Fibroblast of skin of back (primary cell): ENCODE results near the gene BMERB1.
A peak's percentile ranks its signal among the peaks of the same experiment; 100 is the strongest.
"Not testable (repeated sequence)": the region's sequence is repeated elsewhere in the genome, so short reads cannot be mapped to it uniquely, and the experiment has no call there.

Experiments used
- DNase-seq: peaks from one replicate; pipeline ENCODE4 v3.0.0-alpha.2; 2013

Gene BMERB1

GRCh38 chr16:15426796-15427195, 7.6 kb upstream of the BMERB1 start:
- DNase-seq = no peak

GRCh38 chr16:15427648-15428239, 6.6 kb upstream of the BMERB1 start:
- DNase-seq = peak; percentile 91

GRCh38 chr16:15430884-15431283, 3.5 kb upstream of the BMERB1 start:
- not testable (repeated sequence) for DNase-seq

- no peak for DNase-seq
These were observed 336 bp upstream of the BMERB1 start for GRCh38 chr16:15434079-15434424.

DNA sequence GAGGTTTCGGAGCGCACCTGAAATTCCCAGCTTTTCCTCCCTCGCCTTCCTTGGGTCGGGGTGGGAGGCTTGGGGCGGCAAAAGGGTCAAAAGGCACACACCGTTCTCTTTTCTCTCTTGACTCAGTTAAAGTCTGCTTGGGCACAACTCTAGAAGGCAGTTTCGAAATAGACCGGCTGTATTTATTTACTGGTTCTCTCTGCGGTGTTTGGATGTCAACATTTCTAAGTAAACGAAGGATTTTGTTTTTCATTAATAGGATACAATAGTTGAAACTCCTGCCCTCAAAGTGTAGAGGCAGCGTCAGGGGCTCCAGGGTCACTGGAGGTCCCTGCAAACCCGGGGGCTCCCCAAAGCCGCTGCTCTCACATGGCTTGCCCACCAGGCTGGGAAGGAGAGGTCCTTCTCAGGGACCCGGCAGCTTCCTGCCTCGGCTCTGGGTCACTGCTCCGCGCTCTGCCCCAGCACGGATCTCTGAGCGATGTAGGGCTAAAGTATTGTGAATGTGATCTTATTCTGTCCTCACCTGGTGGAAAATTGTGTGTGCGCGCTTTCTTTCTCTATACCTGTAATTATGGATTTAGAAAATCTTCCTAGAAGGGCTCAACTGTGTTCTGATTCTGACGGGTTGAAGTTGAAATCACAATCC, 952 bp downstream of the BMERB1 start:
- DNase-seq = no peak

- DNase-seq = no peak
These were observed 4.7 kb downstream of the BMERB1 start for GRCh38 chr16:15439102-15439501.

- no peak for DNase-seq
These were observed 5.1 kb downstream of the BMERB1 start for GRCh38 chr16:15439521-15439920.

- DNase-seq = peak; percentile 86
These were observed 6.5 kb downstream of the BMERB1 start for GRCh38 chr16:15440852-15441251.

DNA sequence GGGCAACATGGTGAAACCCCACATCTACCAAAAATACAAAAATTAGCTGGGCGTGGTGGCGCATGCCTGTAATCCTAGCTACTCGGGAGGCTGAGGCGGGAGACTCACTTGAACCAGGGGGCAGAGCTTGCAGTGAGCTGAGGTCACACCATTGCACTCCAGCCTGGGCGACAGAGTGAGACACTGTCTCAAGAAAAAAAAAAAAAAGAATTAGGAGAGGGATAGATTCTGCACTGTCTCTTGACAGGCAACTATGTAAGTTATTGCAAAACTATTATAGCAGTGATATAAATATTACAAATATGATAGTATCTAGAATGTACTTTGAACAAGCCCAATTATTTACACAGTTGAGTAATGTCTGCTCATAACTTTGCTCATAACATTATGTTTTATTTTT, 7.8 kb downstream of the BMERB1 start:
- DNase-seq = peak; percentile 44

DNA sequence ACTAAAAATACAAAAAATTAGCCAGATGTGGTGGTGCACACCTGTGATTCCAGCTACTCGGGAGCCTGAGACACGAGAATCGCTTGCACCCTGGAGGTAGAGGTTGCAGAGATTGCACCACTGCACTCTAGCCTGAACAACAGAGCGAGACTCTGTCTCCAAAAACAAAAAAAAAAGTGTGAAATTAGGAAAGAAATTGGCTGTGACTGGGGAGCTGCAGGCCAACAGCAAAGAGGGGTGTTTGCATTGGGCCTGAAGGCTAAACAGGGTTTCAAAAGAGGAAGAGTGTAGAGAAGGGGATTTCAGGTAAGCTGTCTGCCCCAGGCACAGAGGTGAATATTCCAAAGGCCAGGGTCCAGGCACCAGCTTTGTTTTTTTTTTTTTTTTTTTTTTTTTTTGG, 9.4 kb downstream of the BMERB1 start:
- no peak for DNase-seq

- DNase-seq = no peak
These were observed 9.9 kb downstream of the BMERB1 start for GRCh38 chr16:15444264-15444663.

GRCh38 chr16:15445450-15445849, 11.1 kb downstream of the BMERB1 start:
- no peak for DNase-seq

DNA sequence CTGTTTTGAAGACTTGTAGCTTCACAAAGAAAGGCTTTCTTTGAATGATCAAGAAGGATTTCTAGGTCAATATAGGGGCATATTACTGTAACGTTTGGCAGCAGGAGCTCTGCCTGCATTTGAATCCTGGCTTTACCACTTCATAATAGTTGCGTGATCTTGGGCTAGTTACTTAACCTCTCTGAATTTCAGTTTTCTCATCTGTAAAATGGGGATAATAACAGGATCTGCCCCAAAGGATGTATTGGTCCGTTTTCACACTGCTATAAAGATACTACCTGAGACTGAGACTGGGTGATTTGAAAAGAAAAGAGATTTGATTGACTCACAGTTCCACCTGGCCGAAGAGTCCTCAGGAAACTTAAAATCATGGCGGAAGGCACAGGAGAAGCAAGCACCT, 12.5 kb downstream of the BMERB1 start:
- DNase-seq = no peak

- DNase-seq = no peak
These were observed 16.2 kb downstream of the BMERB1 start for GRCh38 chr16:15450624-15451023.

DNA sequence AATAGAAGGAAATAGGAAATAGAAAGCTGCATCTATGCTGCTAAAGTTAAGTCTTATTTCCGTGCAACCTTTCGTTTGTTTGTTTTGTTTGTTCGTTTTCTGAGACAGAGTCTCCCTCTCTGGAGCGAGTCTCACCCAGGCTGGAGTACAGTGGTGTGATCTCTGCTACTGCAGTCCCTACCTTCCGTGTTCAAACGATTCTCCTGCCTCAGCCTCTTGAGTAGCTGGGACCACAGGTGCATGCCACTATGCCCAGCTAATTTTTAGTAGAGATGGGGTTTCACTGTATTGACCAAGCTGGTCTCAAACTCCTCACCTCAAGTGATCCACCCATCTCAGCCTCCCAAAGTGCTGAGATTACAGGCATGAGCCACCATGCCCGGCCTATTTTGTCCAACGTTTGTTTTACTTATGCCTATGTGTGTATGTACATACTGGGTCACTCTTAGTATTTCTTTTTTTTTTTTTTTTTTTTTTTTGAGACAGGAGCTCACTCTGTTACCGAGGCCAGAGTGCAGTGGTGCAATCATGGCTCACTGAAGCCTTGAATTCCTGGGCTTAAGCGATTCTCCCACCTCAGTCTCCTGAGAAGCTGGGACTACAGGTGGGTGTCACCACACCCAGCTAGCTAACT, 16.8 kb downstream of the BMERB1 start:
- DNase-seq = no peak

DNA sequence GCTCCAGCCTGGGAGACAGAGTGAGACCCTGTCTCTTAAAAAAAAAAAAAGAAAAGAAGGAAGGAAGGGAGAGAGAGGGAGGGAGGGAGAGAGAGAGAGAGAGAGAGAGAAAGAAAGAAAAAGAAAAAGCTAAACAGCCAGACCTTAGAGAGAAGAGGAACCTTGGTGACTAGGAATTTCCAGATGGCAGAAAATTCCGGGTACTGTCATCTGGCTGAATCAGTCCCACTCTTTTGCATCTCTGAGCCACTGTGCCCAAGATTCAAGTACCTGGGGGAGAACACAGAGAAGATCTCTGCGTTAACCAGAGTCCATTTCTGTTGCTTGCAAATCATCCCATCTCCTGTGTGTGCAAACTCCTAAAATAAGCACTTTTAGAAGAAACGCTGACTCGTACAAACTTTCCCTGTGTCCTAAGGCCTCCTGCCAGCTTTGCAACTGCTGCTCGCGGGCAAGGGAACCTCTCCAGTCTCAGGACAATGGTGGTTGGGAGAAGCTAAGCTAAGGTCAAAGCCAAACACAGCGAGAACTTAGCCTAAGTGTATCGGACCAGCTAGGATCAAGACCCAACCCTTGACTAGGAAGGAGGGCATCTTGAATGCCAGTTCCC, 18.0 kb downstream of the BMERB1 start:
- no peak for DNase-seq

- DNase-seq = not testable (repeated sequence)
These were observed 18.9 kb downstream of the BMERB1 start for GRCh38 chr16:15453296-15453695.

DNA sequence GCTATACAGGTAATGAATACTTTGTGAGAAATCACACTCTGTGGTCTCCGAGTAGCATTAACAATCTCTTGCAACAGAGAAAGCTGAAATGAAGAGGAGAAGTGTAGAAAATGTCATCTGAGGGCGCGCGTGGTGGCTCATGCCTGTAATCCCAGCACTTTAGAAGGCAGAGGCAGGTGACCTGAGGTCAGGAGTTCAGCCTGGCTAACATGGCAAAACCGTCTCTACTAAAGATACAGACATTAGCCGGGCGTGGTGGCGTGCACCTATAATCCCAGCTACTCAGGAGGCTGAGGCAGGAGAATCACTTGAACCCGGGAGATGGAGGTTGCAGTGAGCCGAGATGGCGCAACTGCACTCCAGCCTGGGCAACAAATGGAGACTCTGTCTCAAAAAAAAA, 20.5 kb downstream of the BMERB1 start:
- not testable (repeated sequence) for DNase-seq

GRCh38 chr16:15457400-15457799, 23.0 kb downstream of the BMERB1 start:
- no peak for DNase-seq

- DNase-seq = no peak
These were observed 23.6 kb downstream of the BMERB1 start for GRCh38 chr16:15457958-15458357.

- DNase-seq = peak; percentile 61
These were observed 25.4 kb downstream of the BMERB1 start for GRCh38 chr16:15459791-15460190.

DNA sequence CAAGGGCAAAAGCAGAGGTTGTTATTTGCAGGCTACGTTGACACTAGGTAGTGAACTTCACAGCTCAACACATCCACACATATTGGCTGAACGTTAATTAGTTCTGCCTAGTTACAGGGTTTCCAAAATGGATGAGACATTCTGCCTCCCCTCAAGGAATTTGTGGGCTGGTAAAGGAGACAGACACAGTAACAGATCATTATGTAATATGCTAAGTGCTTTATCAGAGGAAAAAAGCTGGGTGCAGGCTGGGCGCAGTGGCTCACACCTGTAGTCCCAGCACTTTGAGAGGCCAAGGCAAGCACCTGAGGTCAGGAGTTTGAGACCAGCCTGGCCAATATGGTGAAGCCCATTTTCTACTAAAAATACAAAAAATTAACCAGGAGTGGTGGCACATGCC, 26.2 kb downstream of the BMERB1 start:
- DNase-seq = no peak

DNA sequence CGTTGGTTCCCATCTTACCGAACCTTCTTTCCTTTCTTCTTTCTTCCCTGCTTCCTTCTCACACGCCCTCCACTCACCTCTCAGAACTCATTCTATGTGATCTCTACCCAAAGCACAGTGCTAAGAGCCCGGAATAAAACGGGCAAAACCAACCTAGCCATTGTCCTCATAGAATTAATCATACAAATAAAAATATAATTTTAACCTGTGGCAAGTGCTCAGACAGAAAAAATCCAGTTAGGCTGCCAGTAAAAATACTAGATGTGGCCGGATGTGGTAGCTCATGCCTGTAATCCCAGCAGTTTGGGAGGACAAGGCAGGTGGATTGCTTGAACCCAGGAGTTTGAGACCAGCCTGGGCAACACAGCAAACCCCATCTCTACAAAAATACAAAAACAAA, 27.0 kb downstream of the BMERB1 start:
- DNase-seq = no peak
